Fibroblast of pulmonary artery (primary cell): ENCODE data around the gene SLC4A5.

Experiments
- DNase-seq: peaks from one replicate; pipeline ENCODE4 v3.0.0-alpha.2; 2010; ENCODE audit warnings: low read depth
- H3K4me3 ChIP-seq: replicated peaks from 2 replicates; pipeline ENCODE4 v1.5.1; 2011; ENCODE audit warnings: low read depth, mild to moderate bottlenecking, control low read depth, low read length, moderate library complexity
- CTCF ChIP-seq: IDR thresholded peaks from 2 replicates; pipeline ENCODE4 v1.5.1; 2011; ENCODE audit warnings: mild to moderate bottlenecking, control low read depth, low read length, inconsistent platforms; ENCODE audit errors: missing control alignments

SLC4A5 gene

DNA sequence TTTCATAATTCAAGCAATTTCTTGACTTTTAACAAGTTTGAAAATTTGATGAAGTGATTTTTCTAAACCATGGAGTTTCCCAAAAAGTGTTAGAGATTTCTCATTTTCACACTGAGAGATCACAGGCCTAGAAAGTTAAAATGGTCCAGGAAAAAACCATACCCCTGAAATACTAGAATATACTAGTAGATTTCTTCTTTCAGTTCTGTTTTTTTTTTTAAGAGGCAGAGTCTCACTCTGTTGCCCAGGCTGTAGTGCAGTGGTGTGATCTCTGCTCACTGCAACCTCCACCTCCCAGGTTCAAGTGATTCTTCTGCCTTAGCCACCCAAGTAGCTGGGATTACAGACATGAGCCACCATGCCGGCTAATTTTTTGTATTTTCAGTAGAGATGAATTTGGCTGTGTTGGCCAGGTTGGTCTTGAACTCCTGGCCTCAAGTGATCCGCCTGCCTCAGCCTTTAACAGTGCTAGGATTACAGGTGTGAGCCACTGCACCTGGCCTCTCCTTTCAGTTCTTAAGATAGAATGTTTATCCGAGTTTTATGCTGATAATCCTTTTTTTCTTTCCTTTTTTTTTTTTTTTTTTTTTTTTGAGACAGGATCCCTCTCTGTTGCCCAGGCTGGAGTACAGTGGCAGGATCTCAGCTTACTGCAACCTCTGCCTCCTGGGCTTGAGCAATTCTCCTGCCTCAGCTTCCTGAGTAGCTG is 130.4 kb downstream of the SLC4A5 start:
- DNase-seq = no peak
- TF ChIP-seq CTCF = no peak
- no peak overlapping the region for H3K4me3 ChIP-seq

- no peak overlapping the region for H3K4me3 ChIP-seq
- no peak for TF ChIP-seq CTCF
- DNase-seq = peak; percentile 84
Measured at GRCh38 chr2:74206180-74206688, 137.0 kb downstream of the SLC4A5 start.

DNA sequence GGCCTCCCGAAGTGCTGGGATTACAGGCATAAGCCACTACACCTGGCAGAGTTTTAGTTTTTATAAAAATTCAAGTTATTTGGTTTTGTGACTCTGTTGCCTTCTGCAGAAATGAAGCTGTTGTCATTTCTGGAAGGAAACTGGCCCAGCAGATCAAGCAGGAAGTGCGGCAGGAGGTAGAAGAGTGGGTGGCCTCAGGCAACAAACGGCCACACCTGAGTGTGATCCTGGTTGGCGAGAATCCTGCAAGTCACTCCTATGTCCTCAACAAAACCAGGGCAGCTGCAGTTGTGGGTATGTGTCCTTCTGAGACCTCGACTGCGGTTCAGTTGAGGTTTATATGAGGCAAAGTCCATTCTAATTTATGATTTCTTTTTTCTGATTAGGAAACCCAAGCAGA is 137.6 kb downstream of the SLC4A5 start:
- TF ChIP-seq CTCF = no peak
- H3K4me3 ChIP-seq = no peak overlapping the region
- DNase-seq = no peak

DNA sequence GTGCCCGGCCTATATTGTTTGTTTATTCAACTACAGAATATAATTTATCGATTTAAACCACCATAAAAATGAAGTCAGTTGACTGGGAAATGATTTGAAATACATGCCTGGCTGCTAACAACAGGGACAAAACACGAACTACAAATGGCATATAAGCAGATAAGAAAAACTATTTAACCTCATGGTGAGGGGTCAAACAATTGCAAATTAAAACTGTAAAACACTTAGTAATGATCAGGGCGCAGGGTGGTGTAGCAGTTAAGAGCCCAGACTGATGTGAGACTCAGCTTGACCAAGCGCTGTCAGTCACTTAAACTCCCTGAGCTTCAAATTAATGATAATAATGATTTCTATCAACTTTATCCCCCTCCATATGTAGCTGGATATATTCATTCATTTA is 138.1 kb downstream of the SLC4A5 start:
- no peak for DNase-seq
- no peak for TF ChIP-seq CTCF
- no peak overlapping the region for H3K4me3 ChIP-seq

GRCh38 chr2:74204436-74204835 is 138.8 kb downstream of the SLC4A5 start:
- H3K4me3 ChIP-seq = no peak overlapping the region
- TF ChIP-seq CTCF = no peak
- DNase-seq = no peak

DNA sequence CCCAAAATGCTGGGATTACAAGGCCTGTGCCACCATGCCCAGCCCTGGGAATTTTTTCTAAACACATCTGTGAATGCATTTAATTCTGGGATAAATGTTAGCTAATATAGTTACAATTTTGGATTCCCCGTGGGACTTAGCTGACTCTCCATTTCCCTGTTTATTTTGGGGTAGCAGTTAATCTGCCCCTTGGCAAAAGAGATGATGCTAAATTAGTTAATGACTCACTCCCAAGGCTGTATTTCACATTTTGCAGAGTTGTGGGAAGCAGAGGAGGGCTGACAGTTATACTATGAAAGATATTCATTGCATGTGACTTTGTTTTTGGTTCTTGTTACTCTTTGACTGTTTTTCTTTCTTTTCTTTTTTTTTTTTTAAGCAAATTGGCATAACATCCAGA is 141.6 kb downstream of the SLC4A5 start:
- peak; percentile 52 for DNase-seq
- H3K4me3 ChIP-seq = peak overlapping the region; percentile 77
- TF ChIP-seq CTCF = no peak

GRCh38 chr2:74201196-74201595 is 142.0 kb downstream of the SLC4A5 start:
- DNase-seq = no peak
- H3K4me3 ChIP-seq = peak overlapping the region; percentile 77

More at GRCh38 chr2:74201196-74201595, 142.0 kb downstream of the SLC4A5 start:
- TF ChIP-seq CTCF = no peak
